ENCODE results near the gene KIAA0513.

DNA sequence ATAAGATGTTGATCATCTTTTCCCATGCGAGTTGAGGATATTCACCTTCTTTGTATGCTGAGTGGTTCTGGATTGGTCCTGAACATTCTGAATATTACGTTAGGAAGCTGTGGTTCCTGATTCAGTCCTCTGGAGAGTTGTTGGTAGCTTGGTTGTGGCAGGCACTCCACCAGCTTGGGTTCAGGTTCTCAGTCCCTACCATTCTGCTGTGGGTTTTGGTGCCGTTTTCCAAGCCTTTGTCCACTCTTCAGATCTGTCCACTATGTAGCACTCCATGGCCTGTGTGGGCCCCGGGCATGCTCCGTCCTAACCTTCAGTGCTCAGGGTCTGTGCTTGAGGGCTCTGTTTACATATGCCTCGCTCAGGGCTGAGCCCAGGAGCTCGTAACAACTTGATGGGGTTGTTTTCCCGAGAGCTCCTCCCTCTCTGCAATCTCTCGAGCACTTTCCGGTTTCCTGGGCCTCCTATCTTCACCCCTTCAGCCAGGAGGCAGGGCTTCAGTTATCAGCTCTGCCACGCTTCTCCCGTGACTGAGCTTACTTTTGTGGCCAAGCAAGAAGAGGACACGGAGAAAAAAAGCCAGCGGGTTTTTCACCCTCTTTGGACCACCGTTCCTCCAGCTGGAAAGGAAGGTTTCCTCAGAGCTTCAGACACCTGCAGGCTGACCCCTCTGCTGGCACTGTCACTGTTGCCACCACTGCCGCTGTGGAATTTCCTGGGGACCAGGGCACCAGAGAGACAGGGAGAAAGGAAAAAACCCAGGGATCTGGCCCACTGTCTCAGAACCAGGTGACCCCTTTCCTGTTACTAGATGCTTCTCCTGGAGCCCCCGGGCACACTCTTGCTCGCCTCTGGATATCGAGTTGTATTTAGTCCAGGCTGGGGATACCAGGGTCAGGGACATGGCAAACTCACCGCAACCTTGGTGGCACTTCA lies 19.6 kb downstream of the KIAA0513 start:
- TF ChIP-seq GATA3 (IDR thresholded peaks at IDR 0.05; ENCODE audit: low read depth, low read length) (no peak), GATA2 (IDR thresholded peaks at IDR 0.05; ENCODE audit: low read depth, low read length) (no peak)

All from SH-SY5Y (cell line).